Loucy (cell line): Measurements from ENCODE around the gene BFAR.
"Not testable (repeated sequence)": the region's sequence is repeated elsewhere in the genome, so short reads cannot be mapped to it uniquely, and the experiment has no call there.

Source experiments
- H2AFZ ChIP-seq: fragments of 200-600 bp; sonication (generic); 2 replicates; pipeline ENCODE4 v1.6.0; 2016; ENCODE audit warnings: antibody characterized with exemption, mild to moderate bottlenecking, low read length, moderate library complexity
- H3F3A ChIP-seq: fragments of 200-600 bp; 2 replicates; pipeline ENCODE4 v1.6.0; 2016; ENCODE audit warnings: antibody characterized with exemption, low read depth, mild to moderate bottlenecking
- H3K27me3 ChIP-seq: fragments of 200-600 bp; sonication (generic); 2 replicates; pipeline ENCODE4 v1.6.1; 2014; ENCODE audit warnings: low read length, mild to moderate bottlenecking; ENCODE audit not compliant: insufficient read depth, poor library complexity, severe bottlenecking
- H3K36me3 ChIP-seq: fragments of 200-600 bp; sonication (generic); 2 replicates; pipeline ENCODE4 v1.6.1; 2016; ENCODE audit warnings: low read length; ENCODE audit not compliant: insufficient read depth
- H3K4me1 ChIP-seq: fragments of 200-600 bp; sonication (generic); 2 replicates; pipeline ENCODE4 v1.5.1; 2014; ENCODE audit warnings: low read length, mild to moderate bottlenecking; ENCODE audit not compliant: insufficient read depth, poor library complexity, severe bottlenecking
- H3K4me2 ChIP-seq: fragments of 200-600 bp; sonication (generic); 2 replicates; pipeline ENCODE4 v1.6.0; 2014; ENCODE audit warnings: antibody characterized with exemption, low read length, low read depth, mild to moderate bottlenecking; ENCODE audit not compliant: poor library complexity, severe bottlenecking
- H3K4me3 ChIP-seq: fragments of 200-600 bp; sonication (generic); 2 replicates; pipeline ENCODE4 v1.5.1; 2014; ENCODE audit warnings: low read length, mild to moderate bottlenecking, mixed read lengths; ENCODE audit not compliant: poor library complexity, severe bottlenecking
- H3K79me2 ChIP-seq: fragments of 200-600 bp; sonication (generic); 2 replicates; pipeline ENCODE4 v1.6.1; 2014; ENCODE audit warnings: low read length; ENCODE audit not compliant: insufficient read depth
- H3K9ac ChIP-seq: fragments of 200-600 bp; sonication (generic); 2 replicates; pipeline ENCODE4 v1.6.0; 2014; ENCODE audit warnings: mild to moderate bottlenecking, low read depth, low read length, moderate library complexity; ENCODE audit not compliant: poor library complexity, severe bottlenecking
- H3K9me2 ChIP-seq: fragments of 200-600 bp; sonication (generic); replicated peaks from 2 replicates; pipeline ENCODE4 v1.6.1; 2016; ENCODE audit warnings: low read depth, low read length, mixed read lengths
- H3K9me3 ChIP-seq: fragments of 200-600 bp; sonication (generic); 2 replicates; pipeline ENCODE4 v1.6.1; 2014; ENCODE audit warnings: mild to moderate bottlenecking, antibody characterized with exemption, low read length, low read depth; ENCODE audit not compliant: insufficient read depth
- H4K20me1 ChIP-seq: fragments of 200-600 bp; sonication (generic); 2 replicates; pipeline ENCODE4 v1.6.0; 2014; ENCODE audit warnings: antibody characterized with exemption, low read length, mild to moderate bottlenecking; ENCODE audit not compliant: insufficient read depth, poor library complexity, severe bottlenecking
- CTCF ChIP-seq: fragments of 200-600 bp; sonication (generic); conservative IDR thresholded peaks from 2 replicates; pipeline ENCODE4 v1.5.1; 2014; ENCODE audit warnings: mild to moderate bottlenecking, antibody characterized with exemption, low read length
- EZH2phosphoT487 ChIP-seq: fragments of 200-600 bp; IDR thresholded peaks from 2 replicates; pipeline ENCODE4 v1.6.1; 2018; ENCODE audit warnings: antibody characterized with exemption, mild to moderate bottlenecking, moderate library complexity, borderline replicate concordance

BFAR gene

GRCh38 chr16:14635395-14636165 lies 2.8 kb downstream of the BFAR start:
- no peaks in the 10 kb centered on the region for H3K27me3 ChIP-seq
- no peak overlapping the region for H2AFZ ChIP-seq
- H3K9me2 ChIP-seq = no peaks in the 10 kb centered on the region
- H3K9me3 ChIP-seq = no peaks in the 10 kb centered on the region
- no peak overlapping the region for H3K4me2 ChIP-seq
- no peaks in the 10 kb centered on the region for H3K36me3 ChIP-seq
- H3F3A ChIP-seq = no peaks in the 10 kb centered on the region
- H3K79me2 ChIP-seq = peaks cover 65% of the 10 kb centered on the region
- no peak overlapping the region for H3K9ac ChIP-seq
- TF ChIP-seq EZH2phosphoT487 = no peak
- TF ChIP-seq CTCF = no peak
- H3K4me1 ChIP-seq = no peaks in the 10 kb centered on the region
- H4K20me1 ChIP-seq = peaks cover 29% of the 10 kb centered on the region
- no peak overlapping the region for H3K4me3 ChIP-seq

GRCh38 chr16:14636179-14636950 lies 3.6 kb downstream of the BFAR start:
- H3K9ac ChIP-seq, H3K27me3 ChIP-seq, H3K9me2 ChIP-seq, H2AFZ ChIP-seq, H3K36me3 ChIP-seq, H3K4me1 ChIP-seq, H3F3A ChIP-seq, H3K4me3 ChIP-seq, H3K4me2 ChIP-seq, H3K9me3 ChIP-seq: not testable (repeated sequence)
- Histone ChIP-seq H3K79me2 (peaks cover 70% of the 10 kb centered on the region), H4K20me1 (peaks cover 29% of the 10 kb centered on the region)

GRCh38 chr16:14636951-14637240 lies 4.1 kb downstream of the BFAR start:
- not testable (repeated sequence) for H3K4me2 ChIP-seq, H3K9me2 ChIP-seq, H3K9ac ChIP-seq, H3F3A ChIP-seq, H3K27me3 ChIP-seq, H3K36me3 ChIP-seq, H3K4me1 ChIP-seq, H3K4me3 ChIP-seq, H3K9me3 ChIP-seq, H2AFZ ChIP-seq
- peaks cover 29% of the 10 kb centered on the region for H4K20me1 ChIP-seq
- H3K79me2 ChIP-seq = peaks cover 73% of the 10 kb centered on the region

- Histone ChIP-seq H3K36me3 (peaks cover 10% of the 10 kb centered on the region; the same call in 1 of the 2 replicates), H4K20me1 (peaks cover 9% of the 10 kb centered on the region), H3K9ac (no peak overlapping the region)
Measured at GRCh38 chr16:14640538-14640937, 7.8 kb downstream of the BFAR start.

More at GRCh38 chr16:14640538-14640937, 7.8 kb downstream of the BFAR start:
- no peak overlapping the region for H3K4me2 ChIP-seq
- no peaks in the 10 kb centered on the region for H3K27me3 ChIP-seq
- peaks cover 53% of the 10 kb centered on the region; the same call in 1 of the 2 replicates for H3K79me2 ChIP-seq
- no peaks in the 10 kb centered on the region for H3K9me2 ChIP-seq
- no peak overlapping the region for H3K4me3 ChIP-seq
- H3K4me1 ChIP-seq = no peaks in the 10 kb centered on the region
- H3F3A ChIP-seq = no peaks in the 10 kb centered on the region
- H2AFZ ChIP-seq = no peak overlapping the region
- H3K9me3 ChIP-seq = no peaks in the 10 kb centered on the region
- TF ChIP-seq CTCF (no peak), EZH2phosphoT487 (no peak)
